H1 (cell line): ENCODE measurements around the gene RPL7A. TPM values are rescaled to one million over a fixed set of nuclear protein-coding genes. Genes with fewer than 3 reads are reported as not detected.

ENCODE experiments used
- CTCF ChIA-PET: fragments of 300-600 bp; sonication (Branson Sonifier 250); formaldehyde crosslinking; loops from one replicate; lab custom pipeline; 2021; ENCODE audit not compliant: partially characterized antibody; lab: Charles Lee
- POLR2A ChIA-PET: fragments of 300-600 bp; sonication (Branson Sonifier 250); formaldehyde crosslinking; loops from one replicate; lab custom pipeline; 2021; ENCODE audit warnings: inconsistent platforms; ENCODE audit not compliant: partially characterized antibody; lab: Charles Lee
- DNase-seq, 2 experiments: peaks; one replicate each; pipeline versions ENCODE4 v3.0.0 to v3.0.0-alpha.2; 2010 to 2022; ENCODE audit warnings: low spot score in 2 of 2, low read depth in 1 of 2, mixed read lengths in 1 of 2
- FAIRE-seq: peaks from 2 replicates; lab custom pipeline; 2011; peaks lifted over from hg19 to GRCh38; lab: Jason Lieb, UNC
- H2AFZ ChIP-seq: 2 replicates; pipeline ENCODE4 v1.8.1; 2012; ENCODE audit warnings: low read length, inconsistent platforms
- H2AK5ac ChIP-seq: 2 replicates; pipeline ENCODE4 v1.6.1; 2013; ENCODE audit warnings: low read depth, low read length
- H2BK120ac ChIP-seq: replicated peaks from 2 replicates; pipeline ENCODE3; 2013; ENCODE audit warnings: low read depth, low read length, inconsistent platforms
- H2BK12ac ChIP-seq: 2 replicates; pipeline ENCODE4 v1.6.1; 2013; ENCODE audit warnings: low read depth, low read length
- H2BK15ac ChIP-seq: 2 replicates; pipeline ENCODE4 v1.6.1; 2013; ENCODE audit warnings: low read length
- H2BK20ac ChIP-seq: 2 replicates; pipeline ENCODE4 v1.6.1; 2013; ENCODE audit warnings: low read length
- H2BK5ac ChIP-seq: 2 replicates; pipeline ENCODE4 v1.6.1; 2013; ENCODE audit warnings: low read depth, low read length
- H3K14ac ChIP-seq: 2 replicates; pipeline ENCODE4 v1.6.1; 2013; ENCODE audit warnings: inconsistent platforms; ENCODE audit not compliant: insufficient read length
- H3K18ac ChIP-seq: 2 replicates; pipeline ENCODE4 v1.6.1; 2013; ENCODE audit warnings: low read length; ENCODE audit errors: extremely low read depth
- H3K23ac ChIP-seq: 2 replicates; pipeline ENCODE4 v1.6.1; 2013; ENCODE audit warnings: inconsistent platforms; ENCODE audit not compliant: insufficient read length
- H3K23me2 ChIP-seq: 2 replicates; pipeline ENCODE4 v1.6.1; 2013; ENCODE audit warnings: low read depth, low read length
- H3K27ac ChIP-seq: 2 replicates; pipeline ENCODE4 v1.6.1; 2011; ENCODE audit warnings: low read depth, low read length, inconsistent platforms
- H3K27me3 ChIP-seq, 4 experiments: replicated peaks in 1 of 4; 1 replicate in 1 of 4; 2 replicates in 3 of 4; pipeline versions ENCODE4 v1.6.1 to v1.8.1; 2011 to 2013; ENCODE audit warnings: low read length in 3 of 4, mild to moderate bottlenecking in 3 of 4, inconsistent platforms in 2 of 4, mixed read lengths in 2 of 4, moderate library complexity in 1 of 4; ENCODE audit not compliant: control insufficient read depth in 3 of 4, insufficient read depth in 3 of 4; ENCODE audit errors: extremely low read depth in 1 of 4
- H3K36me3 ChIP-seq, 4 experiments: 2 replicates each; pipeline versions ENCODE4 v1.6.1 to v1.8.1; 2011 to 2013; ENCODE audit warnings: mild to moderate bottlenecking in 4 of 4, low read length in 3 of 4, moderate library complexity in 2 of 4, control low read depth in 1 of 4, inconsistent platforms in 1 of 4; ENCODE audit not compliant: insufficient read depth in 4 of 4, control insufficient read depth in 2 of 4
- H3K4ac ChIP-seq: replicated peaks from 2 replicates; pipeline ENCODE3; 2013; ENCODE audit warnings: low read length, low read depth, mixed read lengths, inconsistent platforms; ENCODE audit not compliant: insufficient read length
- H3K4me1 ChIP-seq, 4 experiments: replicated peaks in 1 of 4; 1 replicate in 1 of 4; 2 replicates in 3 of 4; pipeline versions ENCODE4 v1.6.1 to v1.8.1; 2011 to 2013; ENCODE audit warnings: low read length in 3 of 4, inconsistent platforms in 2 of 4, mixed read lengths in 1 of 4; ENCODE audit not compliant: insufficient read depth in 4 of 4, control insufficient read depth in 3 of 4
- H3K4me2 ChIP-seq, 2 experiments: 2 replicates each; pipeline versions ENCODE4 v1.6.1 to v1.8.1; 2011 to 2013; ENCODE audit warnings: low read depth in 2 of 2, low read length in 2 of 2, control low read depth in 1 of 2, inconsistent platforms in 1 of 2, mild to moderate bottlenecking in 1 of 2; ENCODE audit not compliant: insufficient read depth in 1 of 2
- H3K4me3 ChIP-seq, 4 experiments: fragments of 200-600, 300-600 bp in 1 of 4; sonication (generic), shearing (Covaris generic), sonication (Bioruptor Twin) in 1 of 4; 2 replicates each; pipeline versions ENCODE4 v1.5.1 to v1.8.1; 2011 to 2016; ENCODE audit warnings: low read length in 4 of 4, low read depth in 3 of 4, control low read depth in 2 of 4, inconsistent platforms in 2 of 4, mild to moderate bottlenecking in 2 of 4, mixed read lengths in 1 of 4, moderate library complexity in 1 of 4; ENCODE audit not compliant: insufficient read depth in 2 of 4; ENCODE audit errors: extremely low read depth in 1 of 4
- H3K56ac ChIP-seq: replicated peaks from 2 replicates; pipeline ENCODE3; 2013; ENCODE audit warnings: low read depth, mild to moderate bottlenecking, mixed read lengths, low read length, inconsistent platforms; ENCODE audit not compliant: insufficient read length
- H3K79me1 ChIP-seq: 2 replicates; pipeline ENCODE4 v1.6.1; 2013; ENCODE audit warnings: low read depth, low read length, control low read depth
- H3K79me2 ChIP-seq, 2 experiments: 2 replicates each; pipeline versions ENCODE4 v1.6.1 to v1.8.1; 2012 to 2013; ENCODE audit warnings: low read length in 2 of 2, mild to moderate bottlenecking in 2 of 2, inconsistent platforms in 1 of 2; ENCODE audit not compliant: insufficient read depth in 2 of 2, control insufficient read depth in 1 of 2
- H3K9ac ChIP-seq, 4 experiments: replicated peaks in 1 of 4; 1 replicate in 1 of 4; 2 replicates in 3 of 4; pipeline versions ENCODE4 v1.6.1 to v1.8.1; 2011 to 2013; ENCODE audit warnings: low read depth in 3 of 4, low read length in 3 of 4, control low read depth in 2 of 4, mild to moderate bottlenecking in 2 of 4, moderate library complexity in 2 of 4, inconsistent platforms in 1 of 4; ENCODE audit errors: extremely low read depth in 1 of 4
- H3K9me3 ChIP-seq, 2 experiments: 2 replicates each; pipeline versions ENCODE4 v1.6.1 to v1.8.1; 2012 to 2013; ENCODE audit warnings: mild to moderate bottlenecking in 2 of 2, moderate library complexity in 2 of 2, control low read depth in 1 of 2, inconsistent platforms in 1 of 2, low read depth in 1 of 2, low read length in 1 of 2, mixed read lengths in 1 of 2; ENCODE audit not compliant: insufficient read depth in 2 of 2
- H4K20me1 ChIP-seq, 2 experiments: replicated peaks in 1 of 2; 2 replicates each; pipeline versions ENCODE3 to v1.8.1; 2011 to 2013; ENCODE audit warnings: inconsistent platforms in 2 of 2, low read length in 2 of 2, mild to moderate bottlenecking in 1 of 2; ENCODE audit not compliant: insufficient read depth in 2 of 2, control insufficient read depth in 1 of 2
- H4K5ac ChIP-seq: 2 replicates; pipeline ENCODE4 v1.6.1; 2013; ENCODE audit warnings: low read length, low read depth, mixed read lengths, inconsistent platforms; ENCODE audit not compliant: insufficient read length
- H4K8ac ChIP-seq: 2 replicates; pipeline ENCODE4 v1.8.0; 2013; ENCODE audit warnings: mild to moderate bottlenecking, moderate library complexity, low read length, inconsistent platforms; ENCODE audit not compliant: insufficient read depth; ENCODE audit errors: extremely low read depth
- H4K91ac ChIP-seq: replicated peaks from 2 replicates; pipeline ENCODE3; 2013; ENCODE audit warnings: low read length, mixed read lengths, inconsistent platforms; ENCODE audit not compliant: insufficient read length
- SIRT6 ChIP-seq: IDR thresholded peaks from one replicate; pipeline ENCODE4 v1.7.1; 2012; ENCODE audit warnings: low read length, inconsistent platforms
- WGBS, 2 experiments: shearing (Covaris generic) in 1 of 2; methylation state at CpG; one replicate each; pipeline versions ENCODE4 v1.1.6 to v1.1.7; 2013 to 2015; ENCODE audit warnings: low lambda C conversion rate in 2 of 2, mixed read lengths in 2 of 2, inconsistent platforms in 1 of 2, low coverage in 1 of 2, missing lambda C conversion rate in 1 of 2; ENCODE audit not compliant: insufficient replicate concordance in 2 of 2, insufficient coverage in 1 of 2, insufficient read length in 1 of 2; ENCODE audit errors: extremely low coverage in 1 of 2, missing lambda C conversion rate in 1 of 2; 5-methylcytosine and 5-hydroxymethylcytosine counted together
- polyA plus RNA-seq, 7 experiments: library from polyadenylated mRNA; depleted of rRNA in 3 of 7; stranded (reverse) in 5 of 7; unstranded in 2 of 7; fragments of >200 nt in 5 of 7; fragments of 200-250 nt in 2 of 7; gene quantifications; 1 replicate in 5 of 7; 2 replicates in 1 of 7; 4 replicates in 1 of 7; pipeline versions ENCODE4 v1.2.1 to v1.2.3, GENCODE V29; 2011 to 2013; ENCODE audit warnings: missing spikeins in 2 of 7, mixed read lengths in 2 of 7
- total RNA-seq: library from RNA; stranded (reverse); fragmentation: NEBNext Ultra II Directional; extraction: Animal tissue kit (Norgen Biotek cat#: 25700); gene quantifications from 2 replicates; pipeline ENCODE4 v1.2.1, GENCODE V29; 2021
- TF ChIP-seq, protein P1 (sequence below), 3 experiments: IDR thresholded peaks; 1 replicate in 2 of 3; 2 replicates in 1 of 3; pipeline versions ENCODE4 v1.5.1 to v1.6.1; 2011; ENCODE audit warnings: low read length in 3 of 3, mild to moderate bottlenecking in 3 of 3, inconsistent platforms in 2 of 3, low read depth in 1 of 3, moderate library complexity in 1 of 3; ENCODE audit not compliant: insufficient read depth in 1 of 3; ENCODE audit errors: control extremely low read depth in 1 of 3

The RPL7A gene
- total and polyA plus RNA-seq, 2 of the 8 experiments (the other 6 are each of a cell fraction or from before 2014, with no cell fraction given), result 2,578 to 2,783 TPM

DNA sequence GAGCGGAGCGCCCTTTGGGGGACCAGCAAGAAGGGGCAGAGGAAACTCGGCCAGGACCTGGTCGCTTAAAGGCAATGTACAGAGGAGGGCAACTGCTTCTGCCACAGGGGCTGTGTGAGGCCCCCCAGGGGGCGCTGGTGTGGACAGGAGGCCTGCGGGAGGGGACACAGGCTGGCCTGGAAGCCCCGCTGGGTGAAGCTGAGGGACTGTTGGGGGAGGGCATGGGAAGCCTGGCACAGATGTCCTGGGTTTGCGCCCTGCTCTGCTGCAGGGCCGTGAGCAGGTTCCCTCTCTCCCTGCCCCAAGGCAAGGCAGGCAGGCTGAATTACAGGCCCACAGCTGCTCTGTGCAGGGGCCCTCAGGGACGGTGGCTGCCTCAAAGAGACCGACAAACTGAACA is 5.4 kb upstream of the RPL7A start:
- H3K27ac ChIP-seq, result no peak overlapping the region
- H3K4me1 ChIP-seq, result peaks cover 0 to 7% (median 5%) of the 10 kb centered on the region in 4 experiments; a peak in 5 of 7 replicates
- H3K4me3 ChIP-seq, result no peak overlapping the region
- H3K4me2 ChIP-seq, result no peak overlapping the region
- no peak overlapping the region for H2AK5ac ChIP-seq
- H2BK15ac ChIP-seq, result no peak overlapping the region
- CTCF ChIA-PET, result interaction anchor here (0.7 to 5.5 kb wide), 29 partner anchors 8 to 450 kb away, joined by 3 to 45 read pairs (median 5); partner anchors contain the start of gene SURF1
- H3K14ac ChIP-seq, result no peak overlapping the region
- no peak overlapping the region for H3K23ac ChIP-seq
- H4K5ac ChIP-seq, result no peak overlapping the region
- H3K4ac ChIP-seq, result no peak overlapping the region
- DNase-seq (peak in 1 of 2 experiments; percentile 56), FAIRE-seq (no peak)
- H3K18ac ChIP-seq, result no peak overlapping the region
- H4K20me1 ChIP-seq, result peaks cover 12 to 34% of the 10 kb centered on the region in 2 experiments
- no peak overlapping the region for H4K8ac ChIP-seq
- H3K23me2 ChIP-seq, result peaks cover 4% of the 10 kb centered on the region; the same call in 1 of the 2 replicates
- POLR2A ChIA-PET, result interaction anchor here (0.8 to 14.8 kb wide), 9 partner anchors 8 to 118 kb away, joined by 3 to 303 read pairs (median 6); partner anchors contain the start of genes ADAMTS13, MED22, RPL7A and SURF1
- peaks cover 17% of the 10 kb centered on the region for H3K79me1 ChIP-seq
- H2BK5ac ChIP-seq, result 0 out of 2 replicates have a peak overlapping the region, but pooled peaks have one; percentile 18
- no peak overlapping the region for H2BK12ac ChIP-seq
- 88% methylated on average over 11 of the region's 11 CpGs; no CpG with 5 or more reads in 1 of the 2 experiments for WGBS, 2 experiments
- peaks cover 4 to 21% of the 10 kb centered on the region in 2 experiments; a peak in 3 of 4 replicates for H3K79me2 ChIP-seq
- TF ChIP-seq SIRT6, result no peak
- TF ChIP-seq, protein P1, sequence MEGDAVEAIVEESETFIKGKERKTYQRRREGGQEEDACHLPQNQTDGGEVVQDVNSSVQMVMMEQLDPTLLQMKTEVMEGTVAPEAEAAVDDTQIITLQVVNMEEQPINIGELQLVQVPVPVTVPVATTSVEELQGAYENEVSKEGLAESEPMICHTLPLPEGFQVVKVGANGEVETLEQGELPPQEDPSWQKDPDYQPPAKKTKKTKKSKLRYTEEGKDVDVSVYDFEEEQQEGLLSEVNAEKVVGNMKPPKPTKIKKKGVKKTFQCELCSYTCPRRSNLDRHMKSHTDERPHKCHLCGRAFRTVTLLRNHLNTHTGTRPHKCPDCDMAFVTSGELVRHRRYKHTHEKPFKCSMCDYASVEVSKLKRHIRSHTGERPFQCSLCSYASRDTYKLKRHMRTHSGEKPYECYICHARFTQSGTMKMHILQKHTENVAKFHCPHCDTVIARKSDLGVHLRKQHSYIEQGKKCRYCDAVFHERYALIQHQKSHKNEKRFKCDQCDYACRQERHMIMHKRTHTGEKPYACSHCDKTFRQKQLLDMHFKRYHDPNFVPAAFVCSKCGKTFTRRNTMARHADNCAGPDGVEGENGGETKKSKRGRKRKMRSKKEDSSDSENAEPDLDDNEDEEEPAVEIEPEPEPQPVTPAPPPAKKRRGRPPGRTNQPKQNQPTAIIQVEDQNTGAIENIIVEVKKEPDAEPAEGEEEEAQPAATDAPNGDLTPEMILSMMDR (IDR thresholded peaks at IDR 0.05; ENCODE audit: control extremely low read depth in 1 of 3, insufficient read depth in 1 of 3, low read depth in 1 of 3, low read length in 3 of 3), result peak in 2 of 3 experiments; percentile 21 to 26; a peak in 3 of 4 replicates
- no peaks in the 10 kb centered on the region for H3K27me3 ChIP-seq
- no peaks in the 10 kb centered on the region for H3K9me3 ChIP-seq
- no peak overlapping the region for H2BK120ac ChIP-seq
- no peak overlapping the region for H3K56ac ChIP-seq
- H3K36me3 ChIP-seq, result peaks cover 31 to 70% (median 53%) of the 10 kb centered on the region in 4 experiments
- H4K91ac ChIP-seq, result no peak overlapping the region
- H3K9ac ChIP-seq, result no peak overlapping the region
- no peak overlapping the region for H2AFZ ChIP-seq
- H2BK20ac ChIP-seq, result no peak overlapping the region
